SK-N-SH treated with all-trans-retinoic acid at 6 μM for 48 hours (cell line): ENCODE results near the gene ZNF691.

ENCODE experiments used
- ATAC-seq: fragments of 200-7000 bp; cut with Tn5 transposase; 3 replicates; pipeline ENCODE4 v1.9.1; 2020; ENCODE audit warnings: mild to moderate bottlenecking, moderate library complexity
- ARNTL ChIP-seq: fragments of 450-650 bp; formaldehyde crosslinking; IDR thresholded peaks from 2 replicates; pipeline ENCODE4 v1.5.0; 2020; ENCODE audit warnings: low read depth, mild to moderate bottlenecking, moderate library complexity, borderline replicate concordance
- BACH2 ChIP-seq: fragments of 250-450 bp; sonication (Bioruptor Pico); IDR thresholded peaks from 2 replicates; pipeline ENCODE4 v1.9.0; 2021; ENCODE audit warnings: mild to moderate bottlenecking, borderline replicate concordance
- CREB5 ChIP-seq: fragments of 250-450 bp; sonication (Bioruptor Pico); IDR thresholded peaks from 2 replicates; pipeline ENCODE4 v1.5.1; 2020; ENCODE audit warnings: low read depth, mild to moderate bottlenecking, moderate library complexity
- CSDC2 ChIP-seq: fragments of 250-450 bp; sonication (Bioruptor Pico); IDR thresholded peaks from 2 replicates; pipeline ENCODE4 v1.5.0; 2020; ENCODE audit warnings: mild to moderate bottlenecking, moderate library complexity
- CSRNP3 ChIP-seq: fragments of 250-450 bp; sonication (Bioruptor Pico); IDR thresholded peaks from 2 replicates; pipeline ENCODE4 v1.5.1; 2021; ENCODE audit warnings: mild to moderate bottlenecking, moderate library complexity
- ESRRG ChIP-seq: fragments of 250-450 bp; sonication (Bioruptor Pico); IDR thresholded peaks from 2 replicates; pipeline ENCODE4 v1.6.1; 2021; ENCODE audit warnings: mild to moderate bottlenecking
- GLIS3 ChIP-seq: fragments of 250-450 bp; sonication (Bioruptor Pico); IDR thresholded peaks from 2 replicates; pipeline ENCODE4 v1.5.0; 2020; ENCODE audit warnings: mild to moderate bottlenecking, moderate library complexity
- ISL1 ChIP-seq: fragments of 250-450 bp; sonication (Bioruptor Pico); IDR thresholded peaks from 2 replicates; pipeline ENCODE4 v2.1.2; 2022; ENCODE audit warnings: mild to moderate bottlenecking, moderate library complexity
- OSR1 ChIP-seq: fragments of 250-450 bp; sonication (Bioruptor Pico); IDR thresholded peaks from 2 replicates; pipeline ENCODE4 v1.8.0; 2022; ENCODE audit warnings: moderate library complexity, mild to moderate bottlenecking, inconsistent platforms
- POU6F1 ChIP-seq: fragments of 250-450 bp; sonication (Bioruptor Pico); IDR thresholded peaks from 2 replicates; pipeline ENCODE4 v1.8.0; 2021; ENCODE audit warnings: low read depth, mild to moderate bottlenecking, moderate library complexity, borderline replicate concordance
- PPARA ChIP-seq: fragments of 250-450 bp; sonication (Bioruptor Pico); IDR thresholded peaks from 2 replicates; pipeline ENCODE4 v1.5.0; 2020; ENCODE audit warnings: mild to moderate bottlenecking, borderline replicate concordance
- RARB ChIP-seq: fragments of 250-450 bp; sonication (Bioruptor Pico); IDR thresholded peaks from 2 replicates; pipeline ENCODE4 v1.8.0; 2021; ENCODE audit warnings: mild to moderate bottlenecking, moderate library complexity
- SNAI2 ChIP-seq: fragments of 250-450 bp; sonication (Bioruptor Pico); IDR thresholded peaks from 2 replicates; pipeline ENCODE4 v1.5.0; 2020; ENCODE audit warnings: mild to moderate bottlenecking, moderate library complexity
- TOX ChIP-seq: fragments of 250-450 bp; sonication (Bioruptor Pico); IDR thresholded peaks from 2 replicates; pipeline ENCODE4 v1.8.0; 2021; ENCODE audit warnings: mild to moderate bottlenecking, moderate library complexity, borderline replicate concordance
- TSHZ2 ChIP-seq: fragments of 250-450 bp; sonication (Bioruptor Pico); IDR thresholded peaks from 2 replicates; pipeline ENCODE4 v1.5.0; 2020; ENCODE audit warnings: mild to moderate bottlenecking, moderate library complexity
- ZC3H10 ChIP-seq: fragments of 250-450 bp; sonication (Bioruptor Pico); IDR thresholded peaks from 2 replicates; pipeline ENCODE4 v1.5.1; 2021; ENCODE audit warnings: mild to moderate bottlenecking, moderate library complexity
- ZFP30 ChIP-seq: fragments of 450-650 bp; formaldehyde crosslinking; IDR thresholded peaks from 2 replicates; pipeline ENCODE4 v1.5.0; 2022; ENCODE audit warnings: mild to moderate bottlenecking, moderate library complexity
- ZNF565 ChIP-seq: fragments of 450-650 bp; formaldehyde crosslinking; conservative IDR thresholded peaks from 2 replicates; pipeline ENCODE4 v1.5.0; 2020; ENCODE audit warnings: low read depth, mild to moderate bottlenecking, moderate library complexity
- ZNF70 ChIP-seq: fragments of 450-650 bp; formaldehyde crosslinking; IDR thresholded peaks from 2 replicates; pipeline ENCODE4 v1.5.0; 2020; ENCODE audit warnings: mild to moderate bottlenecking, moderate library complexity
- ZNF8 ChIP-seq: fragments of 450-650 bp; formaldehyde crosslinking; IDR thresholded peaks from 2 replicates; pipeline ENCODE4 v1.5.0; 2020; ENCODE audit warnings: mild to moderate bottlenecking, moderate library complexity
- TF ChIP-seq, protein P1 (sequence below): fragments of 250-450 bp; sonication (Bioruptor Pico); IDR thresholded peaks from 2 replicates; pipeline ENCODE4 v1.8.0; 2020; ENCODE audit warnings: mild to moderate bottlenecking, moderate library complexity, borderline replicate concordance

Gene ZNF691

GRCh38 chr1:42831273-42831672 lies 15.1 kb upstream of the ZNF691 start (continued):
- no peak for TF ChIP-seq TSHZ2 (CRISPR knock-in tag)
- TF ChIP-seq ZC3H10 (CRISPR knock-in tag) = no peak
- no peak for TF ChIP-seq SNAI2 (CRISPR knock-in tag)
- TF ChIP-seq CSDC2 (CRISPR knock-in tag) = no peak

DNA sequence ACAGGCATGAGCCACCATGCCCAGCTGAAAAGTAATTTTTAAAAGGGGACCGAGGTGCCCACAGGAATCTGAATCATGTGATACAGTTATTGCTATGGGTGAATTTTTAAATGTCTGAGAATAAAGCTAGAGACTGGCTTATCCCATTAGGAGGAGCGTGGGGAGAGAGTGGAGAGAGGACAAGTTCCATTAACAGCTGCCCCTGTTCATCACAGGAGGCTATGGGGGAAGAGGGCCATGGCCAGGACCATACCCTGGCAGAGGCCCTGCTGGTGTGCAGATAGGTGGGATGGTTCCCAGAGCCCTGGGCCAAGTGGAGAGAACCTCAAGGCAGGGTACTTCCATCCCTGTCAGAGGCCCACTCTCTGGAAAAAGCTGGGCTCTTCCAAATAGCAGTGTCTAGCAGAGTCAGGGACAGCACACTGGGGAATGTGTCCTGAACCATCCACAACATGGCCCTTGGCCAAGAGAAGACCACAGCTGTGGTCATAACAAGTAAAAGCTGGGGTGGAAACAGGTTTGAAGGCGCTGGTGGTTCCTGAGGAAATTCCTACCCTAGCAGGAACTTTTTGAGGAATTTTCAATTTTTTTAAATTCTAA lies 13.7 kb upstream of the ZNF691 start:
- TF ChIP-seq GLIS3 (CRISPR knock-in tag) = no peak
- no peak for TF ChIP-seq SNAI2 (CRISPR knock-in tag)
- no peak for TF ChIP-seq ZNF70 (CRISPR knock-in tag)
- TF ChIP-seq CSRNP3 = no peak
- no peak for TF ChIP-seq ZFP30 (CRISPR knock-in tag)
- TF ChIP-seq PPARA (CRISPR knock-in tag) = no peak
- TF ChIP-seq, protein P1, sequence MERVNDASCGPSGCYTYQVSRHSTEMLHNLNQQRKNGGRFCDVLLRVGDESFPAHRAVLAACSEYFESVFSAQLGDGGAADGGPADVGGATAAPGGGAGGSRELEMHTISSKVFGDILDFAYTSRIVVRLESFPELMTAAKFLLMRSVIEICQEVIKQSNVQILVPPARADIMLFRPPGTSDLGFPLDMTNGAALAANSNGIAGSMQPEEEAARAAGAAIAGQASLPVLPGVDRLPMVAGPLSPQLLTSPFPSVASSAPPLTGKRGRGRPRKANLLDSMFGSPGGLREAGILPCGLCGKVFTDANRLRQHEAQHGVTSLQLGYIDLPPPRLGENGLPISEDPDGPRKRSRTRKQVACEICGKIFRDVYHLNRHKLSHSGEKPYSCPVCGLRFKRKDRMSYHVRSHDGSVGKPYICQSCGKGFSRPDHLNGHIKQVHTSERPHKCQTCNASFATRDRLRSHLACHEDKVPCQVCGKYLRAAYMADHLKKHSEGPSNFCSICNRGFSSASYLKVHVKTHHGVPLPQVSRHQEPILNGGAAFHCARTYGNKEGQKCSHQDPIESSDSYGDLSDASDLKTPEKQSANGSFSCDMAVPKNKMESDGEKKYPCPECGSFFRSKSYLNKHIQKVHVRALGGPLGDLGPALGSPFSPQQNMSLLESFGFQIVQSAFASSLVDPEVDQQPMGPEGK (CRISPR knock-in tag) = no peak
- TF ChIP-seq BACH2 (CRISPR knock-in tag) = no peak
- no peak for TF ChIP-seq ISL1 (CRISPR knock-in tag)
- TF ChIP-seq ZC3H10 (CRISPR knock-in tag) = no peak
- TF ChIP-seq ARNTL (CRISPR knock-in tag) = no peak
- no peak for TF ChIP-seq ESRRG (CRISPR knock-in tag)
- ATAC-seq = no peak

- no peak for ATAC-seq
- no peak for TF ChIP-seq GLIS3 (CRISPR knock-in tag)
- no peak for TF ChIP-seq CREB5
- no peak for TF ChIP-seq CSDC2 (CRISPR knock-in tag)
- no peak for TF ChIP-seq ZNF565 (CRISPR knock-in tag)
These were observed 12.4 kb upstream of the ZNF691 start for GRCh38 chr1:42833981-42834380.

DNA sequence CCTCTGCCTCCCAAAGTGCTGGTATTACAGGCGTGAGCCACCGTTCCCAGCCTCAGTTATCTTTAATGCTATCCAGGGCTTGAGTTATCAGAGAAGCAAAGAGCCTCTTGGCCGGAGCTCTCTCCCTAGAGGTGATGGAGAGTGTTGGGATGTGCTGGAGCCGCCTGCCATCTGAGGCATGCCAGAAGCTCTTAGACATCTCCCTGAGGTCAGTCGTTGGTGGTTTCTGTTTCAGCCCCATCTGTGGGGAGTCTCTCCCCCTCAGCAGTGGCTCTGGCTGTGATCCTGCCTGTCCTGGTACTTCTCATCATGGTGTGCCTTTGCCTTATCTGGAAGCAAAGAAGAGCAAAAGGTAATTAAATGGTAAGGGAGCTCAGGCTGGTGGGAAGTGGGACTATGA lies 11.6 kb upstream of the ZNF691 start:
- no peak for TF ChIP-seq RARB (CRISPR knock-in tag)
- TF ChIP-seq ZFP30 (CRISPR knock-in tag) = no peak
- TF ChIP-seq OSR1 (CRISPR knock-in tag) = no peak
- no peak for TF ChIP-seq TSHZ2 (CRISPR knock-in tag)
- no peak for TF ChIP-seq ZNF8
- no peak for TF ChIP-seq ESRRG (CRISPR knock-in tag)
- TF ChIP-seq, protein P1 (CRISPR knock-in tag) = no peak
- no peak for TF ChIP-seq TOX (CRISPR knock-in tag)
- TF ChIP-seq POU6F1 (CRISPR knock-in tag) = no peak
- TF ChIP-seq CSDC2 (CRISPR knock-in tag) = no peak
- TF ChIP-seq ZNF70 (CRISPR knock-in tag) = no peak

More for the DNA sequence above, 11.6 kb upstream of the ZNF691 start:
- ATAC-seq = no peak
